A673 (cell line): ENCODE data around the gene PIK3C2B. TPM values are rescaled to one million over a fixed set of nuclear protein-coding genes. Genes with fewer than 3 reads are reported as not detected.
A peak's percentile ranks its signal among the peaks of the same experiment; 100 is the strongest.

Source experiments
- BruUV-seq: library from RNA; stranded (reverse); fragments of 400-500 nt; replicated peaks from 2 replicates; lab custom pipeline; 2021; lab: Mats Ljungman, UMichigan
- CTCF ChIA-PET: fragments of 300-600 bp; sonication (Branson Sonifier 250); formaldehyde crosslinking; loops from one replicate; lab custom pipeline; 2022; ENCODE audit warnings: antibody characterized with exemption; lab: Charles Lee
- POLR2A ChIA-PET: fragments of 300-600 bp; sonication (Branson Sonifier 250); formaldehyde crosslinking; loops from one replicate; lab custom pipeline; 2022; ENCODE audit warnings: antibody characterized with exemption; ENCODE audit not compliant: low non-redundant PET; lab: Charles Lee
- DNase-seq: peaks from one replicate; pipeline ENCODE4 v3.0.0-alpha.2; 2015; ENCODE audit warnings: low spot score
- H3K27ac ChIP-seq: fragments of 200-600 bp; sonication (generic); 2 replicates; pipeline ENCODE4 v1.5.1; 2016; ENCODE audit warnings: mixed run types, low read depth, mild to moderate bottlenecking, mixed read lengths, antibody characterized with exemption, low read length; ENCODE audit not compliant: poor library complexity, severe bottlenecking
- H3K27me3 ChIP-seq: fragments of 200-600 bp; sonication (generic); replicated peaks from 2 replicates; pipeline ENCODE4 v1.6.1; 2017; ENCODE audit warnings: mixed run types, low read depth, mild to moderate bottlenecking, mixed read lengths, antibody characterized with exemption, low read length; ENCODE audit not compliant: insufficient read depth, poor library complexity
- H3K36me3 ChIP-seq: fragments of 200-600 bp; sonication (generic); 2 replicates; pipeline ENCODE4 v1.6.1; 2016; ENCODE audit warnings: mixed run types, mild to moderate bottlenecking, mixed read lengths, antibody characterized with exemption, low read length; ENCODE audit not compliant: insufficient read depth, poor library complexity, severe bottlenecking
- H3K4me1 ChIP-seq: fragments of 200-600 bp; sonication (generic); 2 replicates; pipeline ENCODE4 v1.6.1; 2017; ENCODE audit warnings: mixed run types, mild to moderate bottlenecking, mixed read lengths, antibody characterized with exemption, low read length; ENCODE audit not compliant: insufficient read depth, poor library complexity, severe bottlenecking
- H3K4me3 ChIP-seq: fragments of 200-600 bp; sonication (generic); 2 replicates; pipeline ENCODE4 v1.5.1; 2016; ENCODE audit warnings: low read depth, mixed run types, mild to moderate bottlenecking, mixed read lengths, low read length; ENCODE audit not compliant: poor library complexity, severe bottlenecking
- H3K9me3 ChIP-seq: fragments of 200-600 bp; sonication (generic); 2 replicates; pipeline ENCODE4 v1.6.1; 2016; ENCODE audit warnings: mixed run types, low read depth, mild to moderate bottlenecking, mixed read lengths, antibody characterized with exemption, low read length; ENCODE audit not compliant: poor library complexity, severe bottlenecking
- EZH2 ChIP-seq: fragments of 200-600 bp; sonication (generic); IDR thresholded peaks from 2 replicates; pipeline ENCODE4 v1.6.1; 2017; ENCODE audit warnings: borderline replicate concordance, low read depth, mild to moderate bottlenecking, mixed read lengths, antibody characterized with exemption, low read length; ENCODE audit not compliant: poor library complexity, severe bottlenecking
- intact Hi-C: fragments of 100-400 bp; cut with micrococcal nuclease; formaldehyde crosslinking; loops from one replicate; pipeline ENCODE4 v1.10.0; 2022; ENCODE audit not compliant: unreplicated experiment
- total RNA-seq: library from RNA; stranded (reverse); gene quantifications from 2 replicates; pipeline ENCODE4 v1.2.3, GENCODE V29; 2021
- TF ChIP-seq, protein P1 (sequence below): fragments of 300-800, 200-600 bp; sonication (generic); conservative IDR thresholded peaks from 2 replicates; pipeline ENCODE4 v1.5.1; 2017; ENCODE audit warnings: low read depth, mild to moderate bottlenecking, antibody characterized with exemption, low read length, moderate library complexity, mixed read lengths

The PIK3C2B gene
- total RNA-seq, 1 experiment from 2014 or later: 18.0 TPM

DNA sequence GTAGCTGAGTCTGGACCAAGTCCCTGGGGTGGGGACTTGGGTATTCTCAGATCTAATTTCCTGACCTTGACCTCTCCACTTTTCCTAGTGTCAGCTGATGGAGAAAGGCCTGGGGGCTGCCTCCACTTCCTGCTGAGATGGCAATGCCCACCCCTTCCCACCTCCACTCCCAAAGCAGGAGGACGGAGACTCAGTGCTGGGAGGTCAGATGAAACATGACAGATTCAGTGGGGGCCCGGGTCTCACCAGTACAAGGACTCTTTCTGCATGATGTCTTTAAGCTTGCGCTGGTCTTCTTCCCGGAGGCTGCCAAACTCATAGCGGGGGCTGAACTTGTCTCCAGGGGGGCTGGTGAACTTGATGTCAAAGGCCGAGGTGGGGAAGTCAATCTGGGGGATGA, 47.4 kb downstream of the PIK3C2B start:
- peaks cover 26% of the 10 kb centered on the region for H3K4me1 ChIP-seq
- POLR2A ChIA-PET: no interaction called here
- no peak for DNase-seq
- H3K9me3 ChIP-seq: no peaks in the 10 kb centered on the region
- no peaks in the 10 kb centered on the region for H3K27me3 ChIP-seq
- no TSS peak for BruUV-seq
- H3K27ac ChIP-seq: no peak overlapping the region
- CTCF ChIA-PET: interaction anchor here (0.6 to 4.8 kb wide), 4 partner anchors 46 to 1037 kb away, joined by 8 to 71 read pairs (median 18); partner anchors contain the start of gene PIK3C2B
- H3K36me3 ChIP-seq: peaks cover 15% of the 10 kb centered on the region
- no peak overlapping the region for H3K4me3 ChIP-seq
- TF ChIP-seq EZH2: no peak
- TF ChIP-seq, protein P1, sequence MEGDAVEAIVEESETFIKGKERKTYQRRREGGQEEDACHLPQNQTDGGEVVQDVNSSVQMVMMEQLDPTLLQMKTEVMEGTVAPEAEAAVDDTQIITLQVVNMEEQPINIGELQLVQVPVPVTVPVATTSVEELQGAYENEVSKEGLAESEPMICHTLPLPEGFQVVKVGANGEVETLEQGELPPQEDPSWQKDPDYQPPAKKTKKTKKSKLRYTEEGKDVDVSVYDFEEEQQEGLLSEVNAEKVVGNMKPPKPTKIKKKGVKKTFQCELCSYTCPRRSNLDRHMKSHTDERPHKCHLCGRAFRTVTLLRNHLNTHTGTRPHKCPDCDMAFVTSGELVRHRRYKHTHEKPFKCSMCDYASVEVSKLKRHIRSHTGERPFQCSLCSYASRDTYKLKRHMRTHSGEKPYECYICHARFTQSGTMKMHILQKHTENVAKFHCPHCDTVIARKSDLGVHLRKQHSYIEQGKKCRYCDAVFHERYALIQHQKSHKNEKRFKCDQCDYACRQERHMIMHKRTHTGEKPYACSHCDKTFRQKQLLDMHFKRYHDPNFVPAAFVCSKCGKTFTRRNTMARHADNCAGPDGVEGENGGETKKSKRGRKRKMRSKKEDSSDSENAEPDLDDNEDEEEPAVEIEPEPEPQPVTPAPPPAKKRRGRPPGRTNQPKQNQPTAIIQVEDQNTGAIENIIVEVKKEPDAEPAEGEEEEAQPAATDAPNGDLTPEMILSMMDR: no peak
- intact Hi-C loops: loop anchor here (2.0 to 10.0 kb wide), 2 partner anchors 48 to 358 kb away; partner anchors contain the start of gene PIK3C2B

DNA sequence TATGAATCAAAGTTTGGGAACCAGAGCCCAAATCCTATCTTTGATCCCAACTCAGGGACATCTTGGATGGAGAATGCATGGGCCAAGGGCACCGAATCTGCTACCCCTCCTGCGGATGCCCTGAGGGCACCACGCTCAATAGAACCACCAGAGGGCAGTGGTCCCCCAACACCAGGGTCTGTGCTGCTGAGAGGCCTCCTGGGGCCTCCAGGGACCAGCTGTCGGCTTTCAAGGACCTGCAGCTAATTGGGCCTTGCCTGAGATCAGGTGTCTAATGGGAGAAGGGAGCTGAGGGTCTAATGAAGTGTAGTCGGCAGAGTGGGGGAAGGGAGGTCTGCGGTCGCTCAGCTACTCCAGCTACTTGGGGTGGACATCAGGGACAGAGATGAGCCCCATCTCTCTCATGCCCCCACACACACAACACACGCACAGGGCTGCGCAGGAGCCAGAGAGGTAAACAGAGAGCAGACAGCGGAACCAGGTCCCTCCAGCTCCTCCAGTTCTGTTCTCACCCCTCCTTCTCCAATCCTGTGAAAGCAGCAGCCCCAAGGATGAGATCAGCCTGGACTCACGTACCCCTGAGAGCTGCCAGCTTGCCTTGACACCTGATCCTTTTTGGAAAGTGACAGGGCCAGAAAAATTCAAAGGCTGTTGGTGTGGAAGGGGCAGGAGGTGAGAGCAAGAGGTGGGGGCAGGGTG, 48.0 kb downstream of the PIK3C2B start:
- Histone ChIP-seq H3K4me3 (no peak overlapping the region), H3K27me3 (no peaks in the 10 kb centered on the region), H3K27ac (no peak overlapping the region), H3K9me3 (no peaks in the 10 kb centered on the region), H3K4me1 (peaks cover 20% of the 10 kb centered on the region), H3K36me3 (peaks cover 15% of the 10 kb centered on the region)
- CTCF ChIA-PET: interaction anchor here (0.6 to 4.8 kb wide), 7 partner anchors 9 to 1038 kb away, joined by 3 to 71 read pairs (median 9); partner anchors contain the start of gene PIK3C2B
- BruUV-seq: no TSS peak
- TF ChIP-seq, protein P1: peak; percentile 70
- TF ChIP-seq EZH2: no peak
- POLR2A ChIA-PET: interaction anchor here (0.6 kb wide), 1 partner anchor 237 kb away, joined by 11 read pairs; no protein-coding TSS in a partner anchor
- peak; percentile 87 for DNase-seq
- intact Hi-C loops: loop anchor here (1.0 to 10.0 kb wide), 3 partner anchors 48 to 358 kb away; partner anchors contain the start of gene PIK3C2B

DNA sequence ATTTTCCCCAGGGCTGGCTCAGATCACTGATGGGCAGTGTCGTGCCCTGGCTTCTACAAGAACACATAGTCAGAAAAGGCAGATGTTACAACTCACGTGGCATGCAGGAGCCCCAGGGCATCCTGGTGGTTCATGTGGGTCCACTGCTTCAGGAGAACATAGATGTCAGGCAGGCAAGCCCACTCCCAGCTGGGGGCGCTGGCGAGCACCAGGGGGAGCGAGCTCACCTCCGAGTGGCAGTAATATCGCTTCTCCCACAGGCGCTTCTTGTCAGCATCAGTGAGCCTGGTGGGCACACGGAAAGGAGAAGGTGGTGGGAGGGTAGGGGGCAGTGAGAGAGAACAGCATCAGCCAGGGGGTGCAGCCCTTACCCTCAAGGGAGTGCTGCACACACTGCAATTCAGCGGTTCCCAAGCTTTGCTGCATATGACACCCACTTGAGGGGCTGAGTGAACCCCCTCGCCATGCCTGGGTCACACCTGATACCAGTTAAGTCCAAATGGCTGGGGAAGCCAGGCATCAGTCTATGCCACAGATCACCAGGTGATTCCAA, 48.7 kb downstream of the PIK3C2B start:
- intact Hi-C loops: loop anchor here (1.0 to 10.0 kb wide), 3 partner anchors 49 to 359 kb away; partner anchors contain the start of gene PIK3C2B
- no peaks in the 10 kb centered on the region for H3K27me3 ChIP-seq
- TF ChIP-seq, protein P1: peak; percentile 63
- TF ChIP-seq EZH2: no peak
- no peak overlapping the region for H3K27ac ChIP-seq
- peaks cover 14% of the 10 kb centered on the region for H3K4me1 ChIP-seq
- peaks cover 15% of the 10 kb centered on the region for H3K36me3 ChIP-seq
- no peaks in the 10 kb centered on the region for H3K9me3 ChIP-seq
- CTCF ChIA-PET: interaction anchor here (0.9 to 4.8 kb wide), 5 partner anchors 15 to 61 kb away, joined by 3 to 71 read pairs (median 13); partner anchors contain the start of gene PIK3C2B
- H3K4me3 ChIP-seq: no peak overlapping the region
- BruUV-seq: no TSS peak
- peak; percentile 56 for DNase-seq
- POLR2A ChIA-PET: interaction anchor here (0.6 kb wide), 2 partner anchors 57 to 585 kb away, joined by 3 read pairs; no protein-coding TSS in a partner anchor
